HG02943 (cell line): Measurements from ENCODE around the gene CD79A.
"Not testable (repeated sequence)": the region's sequence is repeated elsewhere in the genome, so short reads cannot be mapped to it uniquely, and the experiment has no call there.

Experiments used
- ATAC-seq: cut with Tn5 transposase; IDR thresholded peaks from one replicate; pipeline ENCODE4 v1.9.1; 2021; ENCODE audit warnings: mild to moderate bottlenecking, low read depth, moderate library complexity; ENCODE audit not compliant: unreplicated experiment

Gene CD79A

GRCh38 chr19:41862445-41862986 is 14.6 kb upstream of the CD79A start:
- no peak for ATAC-seq

- ATAC-seq: no peak
These were observed 13.7 kb upstream of the CD79A start for GRCh38 chr19:41863209-41863931.

- ATAC-seq: no peak
These were observed 12.7 kb upstream of the CD79A start for GRCh38 chr19:41864374-41864773.

- no peak for ATAC-seq
These were observed 10.8 kb upstream of the CD79A start for GRCh38 chr19:41866284-41866683.

GRCh38 chr19:41868120-41868988 is 8.7 kb upstream of the CD79A start:
- ATAC-seq: no peak

- no peak for ATAC-seq
These were observed 8.1 kb upstream of the CD79A start for GRCh38 chr19:41868989-41869300.

GRCh38 chr19:41869374-41869955 is 7.6 kb upstream of the CD79A start:
- ATAC-seq: no peak

- no peak for ATAC-seq
These were observed 6.6 kb upstream of the CD79A start for GRCh38 chr19:41870401-41870873.

GRCh38 chr19:41871573-41872383 is 5.3 kb upstream of the CD79A start:
- ATAC-seq: peak; percentile 45

- ATAC-seq: no peak
These were observed 4.7 kb upstream of the CD79A start for GRCh38 chr19:41872384-41872774.

- ATAC-seq: no peak
These were observed 4.1 kb upstream of the CD79A start for GRCh38 chr19:41872775-41873647.

GRCh38 chr19:41875973-41876372 is 1.1 kb upstream of the CD79A start:
- ATAC-seq: not testable (repeated sequence)

- no peak for ATAC-seq
These were observed 1.1 kb downstream of the CD79A start for GRCh38 chr19:41877916-41878905.

- no peak for ATAC-seq
These were observed 2.0 kb downstream of the CD79A start for GRCh38 chr19:41879080-41879479.

- ATAC-seq: no peak
These were observed 2.7 kb downstream of the CD79A start for GRCh38 chr19:41879670-41880328.

- no peak for ATAC-seq
These were observed 3.2 kb downstream of the CD79A start for GRCh38 chr19:41880329-41880708.

- ATAC-seq: no peak
These were observed 5.7 kb downstream of the CD79A start, which contains the start of gene ARHGEF1 for GRCh38 chr19:41882568-41883462. Gene ARHGEF1, plus strand, starts transcription at chr19:41883184. Its CDS starts 4,899 bp downstream, at chr19:41888083.
